ENCODE results near the gene GPR183.

The GPR183 gene, protein sequence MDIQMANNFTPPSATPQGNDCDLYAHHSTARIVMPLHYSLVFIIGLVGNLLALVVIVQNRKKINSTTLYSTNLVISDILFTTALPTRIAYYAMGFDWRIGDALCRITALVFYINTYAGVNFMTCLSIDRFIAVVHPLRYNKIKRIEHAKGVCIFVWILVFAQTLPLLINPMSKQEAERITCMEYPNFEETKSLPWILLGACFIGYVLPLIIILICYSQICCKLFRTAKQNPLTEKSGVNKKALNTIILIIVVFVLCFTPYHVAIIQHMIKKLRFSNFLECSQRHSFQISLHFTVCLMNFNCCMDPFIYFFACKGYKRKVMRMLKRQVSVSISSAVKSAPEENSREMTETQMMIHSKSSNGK

GRCh38 chr13:99307247-99307646 is at the start of gene GPR183:
TSS of gene GPR183 (minus strand) at chr13:99307399. CDS start at chr13:99296145, 11,254 bp downstream.
- DNase-seq: no peak

DNA sequence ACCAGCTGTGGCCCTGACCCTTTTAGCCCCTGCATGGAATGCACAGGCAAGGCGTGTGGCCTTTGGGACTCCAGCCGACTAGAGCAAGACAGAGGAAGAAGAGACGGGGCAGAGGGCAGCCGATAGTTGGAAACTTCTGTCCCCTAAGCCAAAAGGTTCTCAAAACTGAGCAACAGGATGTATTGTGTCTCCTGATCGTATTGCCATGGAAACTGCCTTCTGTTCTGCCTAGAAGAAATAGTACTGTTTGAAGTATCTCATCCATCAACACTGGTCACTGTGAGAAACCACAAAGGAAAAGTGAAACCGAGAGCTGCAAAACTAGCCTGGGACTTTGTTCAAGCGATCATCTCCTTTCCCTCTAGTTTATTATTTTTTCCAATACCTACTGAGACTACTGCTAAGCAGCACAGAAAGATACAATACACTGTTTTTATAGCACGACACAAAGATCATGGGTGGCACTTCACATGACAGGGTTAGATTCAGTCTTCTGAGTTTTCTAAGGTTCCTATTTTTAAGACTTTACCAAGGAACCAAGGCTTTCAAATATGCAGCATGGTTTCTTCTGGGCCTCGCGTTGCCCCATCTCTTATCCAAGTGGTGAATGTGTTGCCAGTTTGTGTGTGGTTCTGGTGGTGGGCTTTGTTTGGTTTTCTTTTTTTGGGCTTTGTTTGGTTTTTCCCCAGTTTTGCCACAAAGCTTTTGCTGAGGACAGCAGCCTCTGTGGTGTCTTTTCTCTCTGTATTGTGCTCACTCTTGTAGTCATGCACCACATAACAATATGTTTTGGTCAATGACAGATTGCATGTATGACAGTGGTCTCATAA is 49.3 kb upstream of the GPR183 start:
- no peak for DNase-seq

DNA sequence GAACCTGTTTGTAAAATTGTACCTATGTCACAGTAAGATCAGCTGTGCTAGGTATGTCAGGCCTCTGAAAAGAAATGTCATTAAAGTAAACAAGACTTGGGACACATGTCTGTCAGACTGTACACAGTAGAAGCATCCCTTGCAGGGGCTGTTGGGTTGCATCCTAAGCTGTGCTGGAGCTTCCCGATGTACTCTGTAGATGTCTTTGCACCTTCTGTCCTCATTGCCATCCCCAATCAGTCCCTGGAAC is 48.7 kb upstream of the GPR183 start:
- no peak for DNase-seq

- no peak for DNase-seq
Measured at GRCh38 chr13:99355267-99356011, 48.2 kb upstream of the GPR183 start.

DNA sequence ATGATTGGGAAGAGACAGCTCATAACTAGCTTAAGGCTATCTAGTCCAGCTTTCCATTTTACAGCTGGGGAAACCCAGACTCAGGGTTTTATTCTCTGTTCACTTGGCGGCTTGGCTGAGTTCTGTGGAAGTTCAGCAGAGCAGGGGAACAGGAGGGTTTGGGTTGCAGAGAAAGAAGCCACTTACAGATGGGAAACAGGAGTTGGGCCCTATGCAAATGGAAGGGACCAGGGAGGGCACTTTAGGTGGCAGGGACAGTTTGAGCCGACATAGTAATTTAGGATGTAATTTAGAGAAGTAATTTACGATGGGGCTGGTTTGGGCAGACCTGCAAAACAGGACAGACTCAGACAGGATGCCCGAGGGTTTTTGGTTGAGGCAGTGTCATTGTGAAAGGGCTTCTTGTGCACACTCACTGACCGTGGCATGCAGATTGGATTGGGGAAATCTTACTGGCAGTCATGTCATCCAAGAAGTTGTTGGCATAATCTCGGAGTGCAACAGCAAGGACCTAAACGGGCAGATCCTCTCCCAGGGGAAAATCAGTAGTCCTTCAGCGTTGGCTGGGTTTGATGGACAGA is 47.3 kb upstream of the GPR183 start:
- no peak for DNase-seq

DNA sequence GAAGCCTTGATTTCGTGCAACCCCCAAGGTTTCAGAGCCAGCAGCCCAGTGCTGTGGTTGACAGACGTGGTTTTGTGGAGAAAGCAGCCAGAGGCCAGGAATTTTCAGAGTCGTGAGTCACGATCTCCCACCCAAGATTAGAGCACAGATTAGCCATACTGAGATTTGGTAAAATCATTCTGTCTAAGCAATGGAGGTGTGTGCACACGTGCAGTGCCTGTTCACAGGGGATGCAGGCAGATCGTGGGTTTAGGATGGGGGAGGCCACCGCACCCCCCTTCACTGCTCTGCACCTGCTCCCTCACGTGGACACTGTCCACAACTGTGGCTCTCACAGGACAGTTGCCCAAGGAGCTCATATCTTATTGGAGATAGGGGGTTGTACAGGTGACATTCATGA is 46.6 kb upstream of the GPR183 start:
- no peak for DNase-seq

DNA sequence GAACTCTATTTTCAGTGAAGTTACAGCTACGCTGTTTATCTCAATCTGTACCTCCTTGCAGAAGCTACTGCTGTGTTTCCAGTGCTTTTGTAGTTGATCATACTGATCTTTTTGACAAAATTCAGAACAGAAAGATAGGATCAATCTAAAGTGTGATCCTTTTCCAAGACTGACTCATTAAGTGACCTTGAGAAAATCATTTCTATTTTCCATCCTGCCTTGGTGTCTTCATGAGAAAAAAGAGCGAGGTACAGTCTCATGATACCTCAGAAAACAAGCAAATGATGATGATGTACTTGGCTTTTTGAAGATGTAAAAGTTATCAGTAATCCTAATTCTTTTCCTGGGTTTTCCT is 46.0 kb upstream of the GPR183 start:
- no peak for DNase-seq

DNA sequence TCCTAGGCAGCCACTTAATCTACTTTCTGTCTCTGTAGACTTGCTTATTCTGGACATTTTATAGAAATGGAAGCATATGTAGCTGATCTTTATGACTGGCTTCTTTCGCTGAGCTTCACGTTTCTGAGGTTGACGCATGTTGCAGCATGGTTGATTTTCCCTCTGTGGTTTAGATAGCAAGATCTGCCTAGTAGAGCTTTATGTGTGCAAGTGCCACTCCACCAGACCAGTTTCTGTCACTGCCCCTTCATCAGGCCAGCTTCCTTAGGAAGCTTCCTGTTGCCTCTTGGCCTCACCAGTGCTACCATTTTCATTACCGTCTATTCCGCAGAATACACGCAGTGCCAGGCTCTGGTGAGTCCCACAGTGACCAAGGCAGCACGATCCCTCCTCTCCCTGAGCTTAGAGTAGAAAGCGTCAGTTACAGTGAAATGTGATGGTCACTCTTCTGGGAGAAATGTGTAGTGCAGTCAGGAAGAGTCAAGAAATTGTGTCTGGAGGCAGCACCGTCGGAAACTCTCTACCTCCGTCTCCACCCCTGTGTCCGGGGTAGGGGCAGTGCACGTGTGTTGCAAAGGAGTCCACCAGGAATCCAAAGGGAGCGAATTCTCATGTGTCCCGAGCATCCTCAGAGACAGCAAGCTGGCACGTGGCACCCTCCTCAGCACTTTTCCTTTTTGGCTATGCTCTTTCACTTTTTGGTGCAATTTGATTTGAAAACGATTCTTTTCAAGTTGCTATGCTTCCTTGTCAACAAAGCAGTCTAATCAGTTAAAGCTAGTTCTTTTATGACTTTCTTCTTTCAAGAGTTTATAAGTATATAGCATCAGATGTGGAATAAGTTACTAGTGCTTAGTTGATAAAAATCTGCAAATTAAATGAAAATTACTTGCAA is 45.4 kb upstream of the GPR183 start:
- no peak for DNase-seq

GRCh38 chr13:99351772-99352171 is 44.6 kb upstream of the GPR183 start:
- no peak for DNase-seq

GRCh38 chr13:99350191-99350590 is 43.0 kb upstream of the GPR183 start:
- DNase-seq: no peak

DNA sequence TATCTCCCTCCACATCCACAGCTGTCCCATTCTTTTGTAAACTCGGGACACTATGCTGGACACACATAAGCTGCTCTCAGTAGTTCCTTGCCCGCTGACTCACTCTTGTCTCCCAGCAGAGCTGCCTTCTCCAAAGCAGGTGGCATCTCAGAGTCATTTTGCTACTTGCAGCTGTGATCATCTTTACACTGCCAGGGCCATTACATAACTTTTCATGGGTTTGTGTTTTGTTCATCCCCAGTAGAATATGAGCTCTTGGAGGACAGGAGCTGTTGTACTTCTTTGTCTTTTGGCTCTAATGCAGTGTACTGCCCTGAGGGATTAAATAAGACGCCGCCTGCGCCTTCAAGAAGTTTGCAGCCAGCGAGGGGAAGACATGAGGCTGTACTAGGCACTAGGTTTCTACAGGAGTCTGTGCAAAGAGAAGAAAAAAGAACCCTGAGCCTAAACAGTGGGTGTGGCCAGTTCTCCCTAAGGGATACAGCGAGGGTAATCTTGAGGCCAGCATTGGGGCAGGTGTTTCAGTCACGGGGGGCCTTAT is 40.8 kb upstream of the GPR183 start:
- DNase-seq: no peak

GRCh38 chr13:99347335-99347878 is 40.2 kb upstream of the GPR183 start:
- DNase-seq: no peak

DNA sequence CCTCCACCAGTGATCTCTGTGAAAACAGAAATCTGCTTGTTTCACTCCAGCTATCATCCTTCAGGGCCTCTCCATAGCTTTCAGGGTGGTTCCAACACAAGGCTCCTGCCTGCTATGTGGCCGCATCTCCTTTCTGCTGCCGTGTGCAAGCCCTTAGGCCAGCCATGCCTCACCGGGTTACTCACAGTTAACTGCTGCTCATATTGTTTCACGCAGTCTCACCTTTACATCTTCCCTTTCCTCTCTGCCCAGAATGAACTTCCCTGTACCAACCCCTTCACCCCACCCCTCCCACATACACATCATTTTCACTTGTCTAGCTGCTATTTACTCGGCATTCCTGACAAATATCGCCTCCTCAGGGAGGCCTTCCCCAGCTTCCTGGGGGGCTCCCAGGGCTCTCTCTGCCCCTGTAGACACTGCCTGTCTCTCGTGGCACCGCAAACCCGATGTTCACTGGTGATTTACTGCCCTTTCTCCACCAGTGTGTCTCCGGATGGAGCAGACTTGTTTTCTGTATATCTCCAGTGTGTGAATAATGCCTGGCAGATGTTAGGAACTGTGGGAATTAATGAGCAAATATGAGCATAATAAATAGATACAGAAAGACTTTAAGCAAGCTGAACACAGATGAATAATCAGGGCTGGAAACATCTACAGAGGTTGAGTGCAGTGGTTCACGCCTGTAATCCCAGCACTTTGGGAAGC is 39.3 kb upstream of the GPR183 start:
- no peak for DNase-seq

- no peak for DNase-seq
Measured at GRCh38 chr13:99345345-99345744, 38.1 kb upstream of the GPR183 start.

DNA sequence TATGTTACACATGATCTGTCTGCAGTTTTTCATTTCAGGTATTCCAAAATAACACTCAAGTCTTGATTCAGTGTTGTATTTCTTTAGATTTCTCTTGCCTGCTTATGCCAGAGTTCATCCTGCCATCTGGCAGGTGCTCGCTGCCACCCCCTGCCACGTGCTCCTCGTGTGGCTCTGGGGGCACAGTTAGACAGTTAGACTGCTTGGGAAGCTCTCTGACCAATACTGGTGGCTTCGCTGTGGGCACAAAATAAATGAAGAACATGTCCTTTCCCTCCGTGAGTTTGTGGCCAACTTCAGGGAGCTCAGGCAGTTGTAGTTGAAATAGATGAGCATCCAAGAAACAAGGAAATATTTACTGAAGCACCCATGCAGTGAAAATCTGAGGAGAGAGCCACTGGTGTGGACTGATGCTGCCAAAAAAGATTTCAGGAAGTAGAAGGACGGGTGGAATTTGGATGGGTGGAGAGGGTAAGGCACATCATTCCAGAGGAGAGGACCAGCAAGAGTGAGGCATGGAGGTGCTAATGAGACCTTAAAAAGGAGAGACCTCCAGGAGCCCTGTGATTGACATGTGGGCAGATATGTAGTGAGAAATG is 37.5 kb upstream of the GPR183 start:
- DNase-seq: no peak

DNA sequence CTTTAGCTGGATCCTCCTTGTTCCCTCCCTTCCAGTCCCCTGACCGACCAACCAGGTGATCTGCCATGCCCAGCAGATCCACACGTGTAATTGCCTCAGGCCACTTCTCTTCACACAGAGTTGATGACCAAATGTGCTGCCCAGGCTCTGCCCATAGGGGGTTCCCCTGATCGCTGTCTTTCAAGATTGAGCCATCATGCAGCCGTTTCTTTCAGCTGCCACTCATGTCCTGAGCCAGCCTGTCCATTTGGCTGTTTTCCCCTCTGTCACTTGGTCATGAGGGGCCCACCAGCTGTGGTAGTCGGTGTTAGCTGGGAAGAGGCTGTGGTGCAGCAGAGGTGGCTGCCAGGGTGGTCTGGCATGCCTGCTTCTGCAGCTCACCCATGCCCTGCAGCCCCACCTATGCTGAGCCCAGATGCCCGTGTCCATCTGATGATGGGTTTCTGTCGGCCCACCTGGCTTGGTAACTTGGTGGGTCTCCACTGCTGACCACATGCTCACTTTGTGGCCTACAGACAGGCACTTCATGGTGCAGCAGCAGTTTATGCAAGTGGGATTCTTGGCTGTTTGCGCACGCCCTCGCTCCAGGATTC is 35.6 kb upstream of the GPR183 start:
- DNase-seq: no peak

- DNase-seq: no peak
Measured at GRCh38 chr13:99341969-99342722, 34.9 kb upstream of the GPR183 start.

GRCh38 chr13:99340638-99341037 is 33.4 kb upstream of the GPR183 start:
- DNase-seq: no peak

DNA sequence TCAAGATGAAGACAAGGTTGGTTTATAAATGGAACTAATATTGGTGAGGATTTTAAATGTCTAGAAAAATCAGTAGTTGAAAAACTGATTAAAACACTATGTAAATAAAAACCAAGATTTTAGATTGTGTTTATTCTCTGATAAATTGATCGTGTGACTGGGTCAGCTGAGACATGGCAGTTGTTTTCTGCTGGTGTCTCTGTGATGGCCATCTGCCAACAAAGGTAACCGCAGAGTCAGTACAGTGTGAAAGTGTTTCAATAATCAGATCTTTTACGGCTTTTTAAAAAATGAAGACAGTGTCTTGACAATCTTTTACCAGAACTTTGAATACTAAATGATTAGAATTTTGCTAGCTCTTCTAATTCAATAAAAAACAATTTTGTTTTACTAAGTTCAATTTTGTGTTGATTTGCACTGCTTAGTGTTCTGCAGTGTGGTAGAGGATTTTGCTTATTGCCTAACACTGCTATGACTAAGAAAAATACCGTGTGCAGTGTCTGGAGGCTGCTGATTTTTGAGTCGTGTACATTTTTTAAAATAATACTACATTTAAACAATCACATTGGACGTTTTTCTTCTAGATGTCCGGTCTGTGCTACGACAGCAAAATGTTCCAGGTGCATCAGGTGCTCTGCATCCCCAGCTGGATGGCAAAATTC is 32.7 kb upstream of the GPR183 start:
- DNase-seq: no peak
